CMK (cell line): ENCODE results near the gene OAT.

Experiments
- DNase-seq: peaks from one replicate; pipeline ENCODE4 v3.0.0-alpha.2; 2010; ENCODE audit warnings: low read depth

Gene OAT

DNA sequence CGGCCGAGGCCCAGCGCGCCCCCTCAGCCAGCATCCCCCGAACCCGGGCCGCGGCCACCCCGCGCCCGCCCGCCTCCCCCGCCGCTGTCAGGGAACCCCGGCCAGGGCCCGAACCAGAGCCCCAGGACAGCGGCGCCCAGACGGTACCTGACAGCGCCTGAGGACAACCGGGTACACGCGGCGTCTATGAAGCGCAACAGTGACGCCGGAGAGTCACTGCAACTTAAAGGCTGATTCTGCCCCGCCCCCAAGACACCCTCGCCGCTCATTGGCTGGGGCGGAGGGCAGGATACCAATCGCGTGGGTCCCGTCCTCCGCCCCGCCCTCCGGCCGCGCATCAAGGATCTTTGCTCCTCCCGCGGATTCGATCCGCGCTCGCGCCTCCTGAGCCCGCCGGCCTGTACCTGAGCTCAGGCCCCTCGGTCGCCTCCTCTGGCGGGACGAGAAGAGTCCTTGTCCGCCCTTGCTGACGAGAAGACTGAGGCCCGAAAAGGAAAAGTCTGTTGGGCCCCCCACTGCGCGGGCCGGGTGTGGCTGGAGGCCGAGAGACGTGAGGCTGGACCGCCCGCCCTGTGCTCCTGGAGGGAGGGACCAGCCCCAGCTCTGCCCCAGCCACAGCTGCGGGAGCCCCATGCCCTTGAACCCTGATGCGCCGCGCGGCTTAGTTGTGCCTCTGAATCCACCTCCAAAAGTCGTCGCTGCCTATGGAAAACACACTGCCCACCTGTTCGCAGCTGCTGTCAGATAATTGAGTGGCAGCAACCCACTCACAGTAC is at the start of gene OAT:
Gene OAT (minus strand): TSS at position 198 of the 776 bp plus-strand sequence. CDS start 6,752 bp downstream, outside the sequence.
- peak; percentile 85 for DNase-seq

DNA sequence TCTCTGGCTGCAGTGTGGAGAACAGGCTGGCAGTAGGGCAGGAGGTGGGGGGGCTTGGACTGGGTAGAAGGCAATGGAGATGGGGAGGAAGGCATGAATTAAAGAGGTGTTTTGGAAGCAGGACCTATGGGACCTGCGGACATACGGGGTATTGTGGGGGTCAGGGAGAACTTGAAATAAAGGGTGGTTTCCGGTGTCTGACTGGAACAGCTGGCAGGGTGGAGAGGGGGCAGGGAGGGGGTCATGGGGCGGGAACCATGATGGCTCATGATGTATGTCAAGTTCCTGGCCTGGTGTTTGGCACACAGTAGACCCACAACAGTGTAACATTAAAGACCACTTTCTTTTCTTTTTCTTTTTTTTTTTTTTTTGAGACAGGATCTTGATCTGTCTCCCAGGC is 48.4 kb upstream of the OAT start:
- DNase-seq: no peak

DNA sequence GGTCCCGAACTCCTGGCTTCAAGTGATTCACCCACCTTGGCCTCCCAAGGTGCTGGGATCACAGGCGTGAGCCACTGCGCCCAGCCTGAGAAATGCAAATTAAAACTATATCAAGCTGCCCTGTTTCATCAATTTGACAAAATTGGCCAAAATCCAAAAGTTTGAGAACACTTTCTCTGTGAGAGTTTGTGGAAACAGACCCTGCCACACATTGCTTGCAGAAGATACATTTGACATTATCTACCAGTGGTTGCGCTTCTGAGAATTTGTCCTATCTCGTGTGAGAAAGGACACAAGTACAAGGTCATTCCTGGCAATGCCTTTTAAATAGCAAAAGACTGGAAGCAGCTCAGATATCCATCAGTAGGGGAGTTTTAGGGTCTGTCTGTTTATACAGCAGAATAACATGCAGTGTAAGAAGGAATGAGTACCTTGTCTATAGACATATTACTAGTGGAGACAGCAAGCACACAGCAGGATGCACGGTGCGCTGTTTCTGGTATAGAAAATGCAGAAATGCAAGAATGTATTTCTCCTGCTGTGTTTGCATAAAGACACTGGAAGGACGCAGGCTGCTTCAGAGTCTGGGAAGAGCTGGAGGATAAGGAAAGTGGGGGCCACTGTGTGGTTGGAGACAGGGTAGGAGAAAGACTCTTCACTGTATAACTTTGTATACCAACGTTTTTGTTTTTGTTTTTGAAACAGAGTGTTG is 47.2 kb upstream of the OAT start:
- no peak for DNase-seq

DNA sequence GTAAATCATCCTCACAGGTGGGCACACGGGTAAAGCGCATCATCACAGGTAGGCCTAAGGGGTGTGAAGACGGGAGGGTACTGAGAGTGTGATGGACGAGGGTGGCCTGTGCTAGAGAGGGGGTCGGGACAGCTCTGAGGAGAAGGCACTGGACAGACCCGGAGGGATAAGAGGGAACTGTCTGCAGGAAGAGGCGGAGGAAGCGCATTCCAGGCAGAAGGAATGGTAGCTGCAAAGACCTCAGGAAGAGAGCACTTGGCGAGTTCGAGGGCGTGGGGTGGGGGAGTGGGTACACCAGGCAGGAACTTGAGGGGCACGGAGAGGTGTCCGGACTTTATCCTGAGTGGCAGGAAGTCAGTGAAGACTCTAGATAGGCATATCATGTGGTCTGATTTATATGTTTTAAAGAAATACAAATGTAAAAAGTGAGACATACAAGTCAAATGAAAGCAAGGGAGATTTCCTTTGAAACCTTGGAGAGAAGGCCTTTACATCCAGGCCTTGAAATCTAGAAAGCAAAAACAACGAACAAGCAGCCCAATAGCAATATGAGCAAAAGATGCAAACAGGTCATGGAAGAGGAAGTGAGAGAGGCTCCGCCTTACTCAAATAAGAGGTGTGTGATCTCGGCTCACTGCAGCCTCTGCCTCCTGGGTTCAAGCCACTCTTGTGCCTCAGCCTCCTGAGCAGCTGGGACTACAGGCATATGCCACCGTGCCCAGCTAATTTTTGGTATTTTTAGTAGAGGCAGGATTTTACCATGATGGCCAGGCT is 46.5 kb upstream of the OAT start:
- no peak for DNase-seq

DNA sequence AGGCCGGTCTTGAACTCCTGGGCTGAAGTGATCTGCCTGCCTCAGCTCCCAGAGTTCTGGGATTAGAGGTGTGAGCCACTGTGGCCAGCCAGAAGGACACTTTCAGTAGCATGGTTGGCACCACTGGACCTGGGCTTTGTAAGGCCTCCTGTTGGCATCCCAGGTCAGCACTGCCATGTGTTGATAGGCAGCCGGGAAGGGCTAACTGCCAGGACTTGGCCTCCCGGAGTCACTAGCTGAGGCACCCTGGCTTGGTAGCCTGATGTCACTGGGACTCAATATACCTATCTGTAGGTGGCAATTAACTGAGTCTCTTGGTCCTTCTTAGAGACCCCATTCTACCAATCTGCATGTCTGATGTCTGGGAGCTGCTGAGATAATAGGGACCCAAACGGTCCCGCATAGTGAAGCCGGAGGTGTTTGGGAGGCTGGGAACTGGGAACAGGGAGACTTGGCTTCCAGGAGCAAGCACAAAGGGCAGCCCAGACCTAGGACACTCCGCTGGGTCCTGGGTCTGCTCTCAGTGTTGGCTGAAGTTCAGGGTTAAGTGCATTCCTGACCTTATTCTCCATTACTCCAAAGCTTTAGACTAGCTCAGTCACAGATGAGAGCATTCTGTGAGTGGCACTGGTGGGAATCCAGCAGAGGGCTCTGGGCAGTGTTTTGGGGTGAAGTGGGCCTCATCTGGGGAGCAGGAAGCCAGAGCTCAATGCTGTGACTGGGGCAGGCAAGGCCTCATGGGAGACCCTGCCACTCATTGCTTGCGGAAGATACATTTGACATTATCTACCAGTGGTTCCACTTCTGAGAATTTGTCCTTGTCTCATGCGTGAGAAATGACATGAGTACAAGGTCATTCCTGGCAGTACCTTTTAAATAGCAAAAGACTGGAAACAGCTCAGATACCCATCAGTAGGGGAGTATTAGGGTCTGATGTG is 45.6 kb upstream of the OAT start:
- no peak for DNase-seq

DNA sequence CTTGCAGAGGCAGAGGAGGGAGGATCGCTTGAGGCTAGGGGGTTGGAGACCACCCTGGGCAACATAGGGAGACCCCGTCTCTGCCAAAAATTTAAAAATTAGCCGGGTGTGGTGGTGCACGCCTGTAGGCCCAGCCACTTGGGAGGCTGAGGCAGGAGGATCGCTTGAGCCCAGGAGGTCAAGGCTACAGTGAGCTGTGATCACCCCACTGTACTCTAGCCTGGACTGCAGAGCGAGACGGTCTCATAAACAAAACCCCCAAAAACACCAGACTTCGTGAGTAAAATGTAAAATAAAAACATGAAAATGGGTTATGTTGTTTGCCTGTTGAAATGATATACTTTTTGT is 43.6 kb upstream of the OAT start:
- DNase-seq: no peak

DNA sequence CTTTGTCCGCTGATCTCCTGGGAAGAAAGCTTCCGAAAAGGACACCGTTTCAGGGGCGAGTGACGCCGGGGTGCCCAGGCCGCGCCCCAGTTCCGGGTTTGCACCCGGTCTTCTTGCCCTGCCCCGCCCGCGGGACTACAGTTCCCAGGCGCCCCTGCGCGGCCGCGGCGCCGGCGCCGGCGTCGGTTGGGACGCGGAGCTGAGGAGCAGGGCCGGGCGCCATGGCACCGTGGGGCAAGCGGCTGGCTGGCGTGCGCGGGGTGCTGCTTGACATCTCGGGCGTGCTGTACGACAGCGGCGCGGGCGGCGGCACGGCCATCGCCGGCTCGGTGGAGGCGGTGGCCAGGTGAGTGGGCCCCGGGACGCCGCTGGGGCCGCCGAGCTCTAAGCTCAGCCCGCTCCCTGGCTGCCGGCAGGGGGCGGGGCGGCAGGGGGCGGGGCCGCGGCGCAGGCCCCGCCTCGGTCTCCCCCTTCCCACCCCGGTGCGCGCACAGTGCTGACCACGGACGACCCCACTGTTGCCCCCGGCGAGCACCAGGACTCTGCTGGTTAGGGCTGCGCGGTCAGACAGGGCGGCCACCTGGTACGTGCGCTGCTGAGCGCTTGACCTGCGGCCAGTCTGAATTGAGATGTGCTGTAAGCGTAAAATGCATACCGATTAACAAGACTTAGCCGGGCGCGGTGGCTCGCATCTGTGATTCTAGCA is 43.1 kb upstream of the OAT start, which contains the start of gene LHPP:
Gene LHPP (plus strand): TSS at position 182 of the 706 bp plus-strand sequence. CDS start 40 bp downstream, at position 222.
- no peak for DNase-seq

DNA sequence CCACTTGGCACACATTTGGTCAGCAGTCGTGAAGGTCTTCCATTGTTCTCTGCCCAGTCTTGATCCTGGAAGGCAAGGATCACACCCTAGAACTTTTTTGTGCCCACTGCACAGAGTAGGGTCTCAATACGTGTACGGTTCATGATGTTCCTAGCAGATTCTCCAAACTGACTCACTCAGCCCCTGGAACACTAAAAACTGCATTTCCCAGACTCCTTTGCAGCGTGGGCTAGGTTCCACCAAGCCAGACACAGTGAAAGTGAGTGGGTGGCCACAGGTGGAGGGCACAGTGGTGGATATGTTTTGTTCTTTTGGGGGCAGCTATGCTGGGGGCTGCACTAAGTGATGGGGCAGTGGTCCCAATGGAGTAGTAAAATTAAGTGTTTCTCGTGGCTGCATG is 41.4 kb upstream of the OAT start:
- no peak for DNase-seq

DNA sequence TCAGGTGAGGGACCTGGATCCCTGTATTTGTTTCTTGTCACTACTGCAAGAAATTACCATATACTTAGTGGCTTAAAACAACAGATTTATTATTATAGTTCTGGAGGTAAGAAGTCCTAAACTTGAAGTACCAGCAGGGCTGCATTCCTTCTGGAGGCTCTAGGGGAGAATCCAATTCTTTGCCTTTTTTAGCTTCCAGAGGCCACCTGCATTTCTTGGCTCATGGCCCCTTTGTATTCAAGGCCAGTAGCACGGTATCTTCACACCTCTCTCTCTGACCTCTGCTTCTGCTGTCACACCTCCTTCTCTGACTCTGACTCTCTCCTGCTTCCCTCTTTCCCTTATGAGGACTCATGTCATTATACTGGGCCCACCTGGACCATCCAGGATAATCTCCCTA is 40.7 kb upstream of the OAT start:
- no peak for DNase-seq

DNA sequence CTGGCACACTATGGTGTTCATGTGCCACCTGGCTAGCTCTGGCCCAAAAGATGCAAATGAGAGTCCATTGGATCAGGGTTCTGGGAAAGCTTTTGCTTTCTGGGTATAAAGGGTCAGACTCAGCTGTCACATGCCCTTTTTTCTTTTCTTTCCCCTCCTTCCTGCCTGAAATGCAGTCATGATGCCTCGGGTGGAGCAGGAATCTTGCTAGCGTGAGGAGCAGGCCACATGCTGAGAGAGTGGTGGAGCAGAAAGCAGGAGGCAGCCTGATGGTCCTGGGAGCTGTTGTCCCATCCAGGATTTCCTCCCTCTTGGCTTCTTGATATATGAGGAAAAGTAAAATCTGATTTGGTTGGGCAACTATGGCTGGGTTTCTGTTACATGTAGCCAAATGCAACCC is 40.2 kb upstream of the OAT start:
- no peak for DNase-seq

DNA sequence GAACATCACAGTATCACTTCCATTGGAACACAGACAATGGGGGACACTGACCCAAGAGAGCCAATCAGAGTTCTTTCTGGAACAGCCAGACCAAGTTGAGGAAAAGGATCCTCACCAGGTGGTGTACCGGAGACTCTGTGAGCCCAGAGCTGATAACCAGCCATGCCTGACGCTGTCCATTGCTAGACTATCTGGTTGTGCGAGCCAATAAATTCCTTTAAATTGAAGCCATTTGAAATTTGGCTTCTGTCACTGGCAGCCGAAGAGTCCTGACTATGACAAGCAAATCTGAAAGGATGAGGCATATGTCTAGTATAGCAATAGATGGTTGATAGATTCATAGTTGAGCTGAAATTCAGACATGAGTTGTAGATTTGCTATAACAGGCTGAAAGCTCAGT is 39.8 kb upstream of the OAT start:
- DNase-seq: no peak

DNA sequence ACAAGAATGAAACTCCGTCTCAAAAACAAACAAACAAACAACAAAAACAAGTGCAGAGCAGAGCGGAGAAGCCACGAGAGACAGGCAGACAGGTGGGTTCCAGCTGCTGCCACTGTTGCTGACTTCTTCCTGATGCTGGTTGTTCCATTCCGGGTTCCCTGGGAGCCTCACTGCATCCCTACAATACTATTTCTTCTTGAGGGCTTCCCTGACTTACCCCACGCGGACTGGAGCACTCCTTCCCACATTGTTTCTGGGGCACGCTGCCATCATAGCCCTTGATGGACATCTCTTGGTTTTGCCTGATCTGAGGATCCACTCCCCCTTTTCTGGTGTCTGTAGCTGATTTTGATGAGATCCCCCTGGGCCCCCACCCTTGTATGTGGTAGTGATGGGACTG is 36.7 kb upstream of the OAT start:
- DNase-seq: no peak

DNA sequence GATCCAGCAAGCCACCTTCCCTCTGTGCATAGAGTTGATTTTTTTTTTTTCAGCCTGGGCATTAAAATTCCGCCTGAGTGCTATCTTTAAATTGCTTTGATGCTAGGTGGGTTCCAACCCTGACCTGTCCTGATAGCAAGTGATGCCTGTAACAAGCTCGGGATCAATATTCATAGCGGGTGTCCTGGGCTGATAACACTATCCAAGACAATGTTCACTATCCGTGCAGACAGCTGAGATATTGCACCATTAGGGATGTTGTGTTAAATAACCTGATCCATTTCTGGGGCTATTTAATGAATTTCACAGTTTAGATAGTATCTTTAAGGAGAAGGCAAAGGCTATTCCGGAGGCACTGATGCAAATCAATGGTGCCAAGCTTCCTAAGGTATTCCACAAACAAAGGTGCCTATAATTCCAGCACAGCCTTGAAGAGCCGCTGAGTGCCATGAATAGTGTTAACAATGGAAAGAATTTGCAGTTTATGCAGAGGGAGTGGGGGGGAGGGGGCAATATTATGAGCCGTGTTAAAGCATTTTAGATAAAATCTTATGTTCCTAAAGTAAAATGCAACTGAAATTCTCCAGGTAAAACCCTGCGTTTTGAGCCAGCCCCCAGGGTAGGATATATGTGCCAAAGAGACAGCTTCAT is 35.4 kb upstream of the OAT start:
- no peak for DNase-seq

DNA sequence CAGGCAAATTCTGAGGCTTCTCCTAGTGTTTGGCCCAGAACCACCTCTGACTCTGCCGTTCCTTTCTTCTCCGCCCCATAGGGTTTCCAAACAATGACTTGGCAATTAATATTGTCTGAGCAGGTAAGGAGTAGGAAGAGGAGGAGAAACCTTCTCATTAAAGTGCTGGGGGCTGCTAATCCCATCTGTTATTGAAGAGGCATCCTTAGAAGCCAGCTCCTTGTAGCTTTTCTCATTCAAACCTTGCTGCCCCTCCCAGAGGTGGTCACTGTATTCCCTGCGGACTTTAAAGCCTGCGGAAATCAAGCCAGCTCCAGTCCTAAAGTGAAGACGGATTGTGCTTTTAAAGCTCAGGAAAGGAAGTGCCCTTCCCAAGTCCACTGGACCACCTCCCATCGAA is 32.6 kb upstream of the OAT start:
- DNase-seq: no peak

DNA sequence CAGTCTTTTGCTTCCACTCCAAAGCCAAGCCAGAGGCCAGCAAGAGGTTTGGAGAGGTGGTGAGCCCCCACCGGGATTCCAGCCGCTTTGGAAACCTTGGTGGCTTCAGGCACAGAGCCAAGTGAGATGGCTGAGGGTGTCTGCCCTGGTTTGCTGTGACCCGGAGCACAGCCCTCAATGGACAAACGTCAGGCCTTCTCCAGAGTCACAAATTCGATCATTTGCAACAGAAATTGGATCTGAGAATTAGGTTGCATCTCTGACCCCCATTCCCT is 32.0 kb upstream of the OAT start:
- DNase-seq: no peak

DNA sequence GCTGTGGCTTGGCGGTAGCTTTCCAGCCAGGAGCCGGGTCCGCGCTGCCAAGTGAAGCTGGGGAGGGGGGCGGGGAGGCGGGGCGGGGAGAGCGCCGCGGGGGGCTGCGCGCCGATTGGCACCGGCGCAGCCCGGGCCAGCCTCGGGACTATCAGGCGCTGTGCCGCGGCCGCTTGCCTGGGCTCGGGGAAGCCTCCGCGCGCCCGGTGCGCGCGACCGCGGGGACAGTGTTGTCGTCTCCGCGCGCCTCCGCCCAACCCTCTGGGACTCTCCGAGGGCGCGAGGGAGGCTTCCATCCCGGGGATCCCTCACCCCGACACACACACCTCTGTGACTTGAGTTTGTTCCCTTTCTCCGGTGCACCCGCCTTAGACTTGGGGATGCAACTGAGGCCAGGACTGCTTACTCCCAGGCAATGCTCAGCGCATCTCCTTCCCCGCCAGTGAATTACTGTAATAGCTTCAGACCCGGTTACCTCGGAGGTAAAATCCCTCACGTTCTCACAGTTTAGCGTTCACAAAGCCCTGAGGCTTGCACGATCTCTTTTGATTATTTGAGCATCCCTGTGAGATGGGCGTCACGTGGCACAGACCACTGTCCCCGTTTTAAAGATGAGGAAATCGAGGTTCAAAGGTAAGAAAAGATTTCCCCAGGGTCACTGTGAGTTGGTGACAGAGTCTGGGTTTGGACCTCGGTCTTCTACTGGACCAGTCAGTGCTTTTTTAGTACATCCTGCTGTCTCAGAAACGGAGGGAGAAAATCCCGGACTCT is 31.5 kb upstream of the OAT start, which contains the start of gene NKX1-2:
Gene NKX1-2 (minus strand): TSS at position 24 of the 771 bp plus-strand sequence. CDS start 92 bp downstream, outside the sequence.
- no peak for DNase-seq

DNA sequence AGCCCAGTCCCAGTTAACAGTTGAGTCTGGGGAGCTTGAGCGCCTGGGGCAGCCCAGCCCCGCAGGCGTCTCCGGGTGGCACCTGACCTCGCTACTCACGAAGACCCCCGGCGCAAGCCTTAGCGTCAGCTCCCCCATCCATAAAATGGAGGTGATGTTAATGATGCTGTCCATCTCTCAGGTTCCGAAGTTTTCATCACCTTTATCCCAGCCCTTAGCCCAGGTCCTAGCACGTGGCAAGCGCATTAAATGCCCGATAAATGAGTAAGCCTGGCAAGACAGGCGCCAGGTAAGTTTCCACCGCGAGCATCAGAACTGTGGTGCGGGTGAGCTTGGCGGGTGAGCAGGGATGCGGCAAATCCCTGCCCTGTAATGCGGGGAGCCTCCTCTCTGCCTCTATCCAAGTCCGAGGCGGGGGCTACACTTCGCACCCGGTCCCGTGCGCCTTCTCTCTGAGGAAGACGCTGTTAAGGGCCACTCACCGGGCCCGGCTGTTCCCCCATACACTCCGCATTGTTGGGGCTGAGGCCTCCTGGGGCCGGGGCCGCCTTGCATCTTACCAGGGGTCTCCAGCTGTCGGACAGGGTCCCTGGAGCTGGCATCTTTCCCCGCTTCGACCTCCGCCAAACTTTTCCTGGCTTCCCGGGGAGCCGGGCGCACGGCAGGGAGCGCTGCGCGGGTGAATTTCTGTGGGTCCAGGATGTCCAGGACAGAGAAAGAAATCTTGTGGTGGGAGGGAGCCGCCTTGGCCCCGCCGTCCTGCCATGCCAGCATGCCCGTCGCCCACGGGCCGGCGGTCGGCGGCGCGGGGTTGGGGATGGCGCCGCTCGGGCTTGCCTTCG is 30.7 kb upstream of the OAT start:
- DNase-seq: no peak

DNA sequence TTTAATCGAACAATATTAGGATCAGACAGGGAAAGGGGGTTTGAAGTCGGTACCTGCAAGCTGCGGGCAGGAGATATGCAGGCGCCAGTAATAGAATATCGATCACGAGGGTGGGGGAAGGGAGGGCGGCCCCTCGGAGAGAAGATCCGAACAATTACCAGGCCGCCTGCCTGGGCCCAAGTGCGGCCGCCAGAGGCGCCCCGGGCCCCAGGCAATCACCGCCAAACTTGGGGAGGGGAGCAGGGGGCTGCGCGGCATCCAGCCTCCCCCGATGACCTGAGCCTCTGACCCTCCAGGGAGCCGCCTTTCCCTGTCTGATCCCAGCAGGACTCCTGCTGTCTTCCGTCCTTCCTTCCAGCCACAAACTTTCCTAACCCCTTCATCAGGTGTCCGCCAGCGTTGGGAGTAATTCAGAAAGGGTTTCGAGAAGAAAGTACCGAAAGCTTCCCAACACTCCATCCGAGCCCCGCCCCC is 30.0 kb upstream of the OAT start:
- DNase-seq: no peak
